Left lobe of liver (tissue), 2 donors: ENCODE results near the gene CALCOCO2. TPM values are rescaled to one million over a fixed set of nuclear protein-coding genes. Genes with fewer than 3 reads are reported as not detected.

ENCODE experiments used
- ATAC-seq: fragments of 200-7000 bp; cut with Tn5 transposase; one replicate; pipeline ENCODE4 v1.9.1; 2020; ENCODE audit warnings: mild to moderate bottlenecking, moderate library complexity
- DNase-seq: peaks from one replicate; pipeline ENCODE4 v3.0.0-alpha.2; 2020; ENCODE audit warnings: low spot score
- total RNA-seq: library from RNA; stranded (reverse); gene quantifications from one replicate; pipeline ENCODE4 v1.2.1, GENCODE V29; 2021
- donor health status: DM: no; HTN: no; CAD: no; lungs with moderate emphysema.
- donor health status: DM: no; HTN: yes; CAD: no.

CALCOCO2 gene
- total RNA-seq, 1 donor from 2014 or later, result 66.8 TPM

DNA sequence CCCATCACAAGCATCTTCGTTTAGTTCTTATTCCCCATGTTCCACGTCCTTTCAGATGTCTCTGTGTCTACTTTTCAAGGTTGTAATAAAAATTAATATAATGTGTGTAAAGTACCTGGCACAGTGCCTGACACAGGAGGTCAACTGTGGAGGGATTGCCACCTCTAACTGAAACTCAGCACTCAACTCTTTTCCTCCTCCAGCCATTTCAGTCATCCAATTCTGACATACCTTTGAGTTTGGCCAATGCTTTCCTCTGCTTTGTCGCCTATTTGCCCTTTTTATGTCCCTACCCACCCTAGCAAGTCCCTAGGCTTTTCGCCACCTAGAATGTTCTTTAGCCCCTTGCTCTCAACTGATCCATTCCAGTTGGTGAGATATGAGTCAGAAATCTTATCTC lies 78.9 kb downstream of the CALCOCO2 start:
- no peak for ATAC-seq
- no peak for DNase-seq

DNA sequence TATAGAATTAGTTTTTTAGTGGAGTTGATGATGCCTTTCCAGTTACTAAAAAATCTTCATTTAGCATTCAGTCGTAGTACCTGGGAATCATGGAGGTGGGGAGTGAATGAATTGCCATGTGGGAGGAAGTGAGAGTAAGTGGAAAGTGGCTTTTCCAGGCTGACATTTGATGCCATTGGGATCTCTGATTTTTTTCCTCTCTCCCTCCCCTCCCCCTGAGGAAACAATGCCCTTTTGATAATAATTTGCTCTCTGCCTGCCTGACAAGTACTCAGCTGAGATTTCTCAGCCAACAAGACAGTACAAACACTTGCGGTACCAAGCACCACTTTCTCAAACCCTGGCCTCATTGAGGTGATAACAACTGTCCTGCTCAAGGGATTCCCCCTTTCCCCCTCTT lies 79.5 kb downstream of the CALCOCO2 start:
- no peak for ATAC-seq
- DNase-seq, result no peak

DNA sequence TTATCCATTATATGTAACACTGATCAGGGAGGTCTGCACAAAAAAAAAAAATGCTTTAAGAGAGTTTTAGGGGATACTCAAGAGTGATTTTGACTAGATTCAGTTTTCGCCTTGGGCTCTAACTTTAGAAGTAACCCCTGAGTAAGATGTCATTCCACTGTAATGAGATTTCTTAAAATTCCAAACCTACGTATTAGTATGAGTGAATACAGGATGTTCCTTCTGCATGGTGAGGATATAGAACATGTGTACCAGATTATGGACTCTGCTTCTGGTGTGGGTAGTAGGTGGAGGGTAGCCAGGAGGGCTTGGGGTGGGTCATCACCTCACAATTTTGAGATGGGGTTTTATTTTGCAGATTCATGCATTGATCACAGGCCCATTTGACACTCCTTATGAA lies 81.6 kb downstream of the CALCOCO2 start:
- no peak for ATAC-seq
- DNase-seq, result no peak

Other genes starting within 250 kb of the CALCOCO2 start
- gene HOXB3, start 240.8 kb upstream of the CALCOCO2 start, total RNA-seq, result 1.9 TPM
- 0.55 TPM for gene HOXB5, start 237.3 kb upstream of the CALCOCO2 start, total RNA-seq
- 0.83 TPM for gene HOXB6, start 226.0 kb upstream of the CALCOCO2 start, total RNA-seq
- 0.50 TPM for gene HOXB7, start 220.0 kb upstream of the CALCOCO2 start, total RNA-seq
- 0.15 TPM for gene HOXB8, start 215.7 kb upstream of the CALCOCO2 start, total RNA-seq
- gene HOXB9, start 204.7 kb upstream of the CALCOCO2 start, total RNA-seq, result 0.13 TPM
- not detected for gene PRAC1, start 108.5 kb upstream of the CALCOCO2 start, total RNA-seq
- not detected for gene PRAC2, start 107.8 kb upstream of the CALCOCO2 start, total RNA-seq
- gene HOXB13, start 102.3 kb upstream of the CALCOCO2 start, total RNA-seq, result 0.08 TPM
- not detected for gene TTLL6, start 13.8 kb upstream of the CALCOCO2 start, total RNA-seq
- 55.2 TPM for gene ATP5MC1, start 61.8 kb downstream of the CALCOCO2 start, total RNA-seq
- 18.7 TPM for gene UBE2Z, start 77.4 kb downstream of the CALCOCO2 start, total RNA-seq
- 53.4 TPM for gene SNF8, start 113.8 kb downstream of the CALCOCO2 start, total RNA-seq
- not detected for gene GIP, start 137.6 kb downstream of the CALCOCO2 start, total RNA-seq
- gene IGF2BP1, start 166.3 kb downstream of the CALCOCO2 start, total RNA-seq, result 1.2 TPM